HepG2 (cell line): ENCODE data around the gene YAP1. TPM values are rescaled to one million over a fixed set of nuclear protein-coding genes. Genes with fewer than 3 reads are reported as not detected.

Experiments used
- HDAC1 ChIP-seq: sonication (generic); formaldehyde crosslinking; IDR thresholded peaks from 2 replicates; pipeline ENCODE4 v1.5.1; 2020; ENCODE audit warnings: mild to moderate bottlenecking, missing genetic modification reagents
- MED1 ChIP-seq: sonication (generic); formaldehyde crosslinking; IDR thresholded peaks from 2 replicates; pipeline ENCODE4 v1.4.0; 2020; ENCODE audit warnings: missing genetic modification reagents
- MTA1 ChIP-seq: sonication (generic); formaldehyde crosslinking; IDR thresholded peaks from 2 replicates; pipeline ENCODE4 v1.4.0; 2020; ENCODE audit warnings: missing genetic modification reagents, mild to moderate bottlenecking, borderline replicate concordance
- ZNF124 ChIP-seq: sonication (generic); formaldehyde crosslinking; IDR thresholded peaks from 2 replicates; pipeline ENCODE4 v1.4.0; 2020; ENCODE audit warnings: missing genetic modification reagents
- polyA plus RNA-seq, 8 experiments: library from polyadenylated mRNA; depleted of rRNA in 3 of 8; stranded (reverse) in 7 of 8; unstranded in 1 of 8; fragments of >200 nt; fragmentation: Illumina TruSeq in 4 of 8; extraction: Trizol in 4 of 8; gene quantifications; 2 replicates each; pipeline versions ENCODE4 v1.2.1 to v1.2.3, GENCODE V29; 2011 to 2016; ENCODE audit warnings: low read depth in 4 of 8, missing spikeins in 1 of 8, mixed read lengths in 1 of 8; ENCODE audit not compliant: insufficient read depth in 1 of 8
- total RNA-seq, 5 experiments: library from RNA; depleted of rRNA; stranded (reverse); fragments of >200 nt; fragmentation: Illumina TruSeq; extraction: Trizol; gene quantifications; 2 replicates each; pipeline ENCODE4 v1.2.3, GENCODE V29; 2016; ENCODE audit warnings: low read depth in 1 of 5
- TF ChIP-seq, protein P1 (sequence below): sonication (generic); formaldehyde crosslinking; IDR thresholded peaks from 2 replicates; pipeline ENCODE4 v1.5.1; 2020; ENCODE audit warnings: mild to moderate bottlenecking, missing genetic modification reagents, moderate library complexity
- TF ChIP-seq, protein P2 (sequence below): sonication (generic); formaldehyde crosslinking; IDR thresholded peaks from 2 replicates; pipeline ENCODE4 v1.5.1; 2020; ENCODE audit warnings: missing genetic modification reagents, mild to moderate bottlenecking, borderline replicate concordance

The YAP1 gene
- total and polyA plus RNA-seq, 2 of the 13 experiments (the other 11 are each of a cell fraction or from before 2014, with no cell fraction given), result 59.5 to 91.0 TPM

DNA sequence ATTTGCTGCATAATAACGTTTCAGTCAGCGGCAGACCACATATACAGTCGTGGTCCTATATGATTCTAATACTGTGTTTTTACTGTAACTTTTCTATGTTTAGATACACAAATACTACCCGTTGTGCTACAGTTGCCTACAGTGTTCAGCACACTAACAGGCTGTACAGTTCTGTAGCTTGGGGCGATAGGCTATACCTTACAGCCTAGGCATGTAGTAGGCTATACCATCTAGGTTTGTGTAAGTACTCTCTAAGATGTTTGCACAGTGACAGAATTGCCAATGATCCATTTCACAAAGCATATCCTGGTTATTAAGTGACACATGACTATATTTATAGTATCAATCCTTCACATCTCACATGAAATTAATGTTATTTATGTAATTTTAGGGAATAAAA, 78.2 kb downstream of the YAP1 start (continued):
- TF ChIP-seq, protein P1, sequence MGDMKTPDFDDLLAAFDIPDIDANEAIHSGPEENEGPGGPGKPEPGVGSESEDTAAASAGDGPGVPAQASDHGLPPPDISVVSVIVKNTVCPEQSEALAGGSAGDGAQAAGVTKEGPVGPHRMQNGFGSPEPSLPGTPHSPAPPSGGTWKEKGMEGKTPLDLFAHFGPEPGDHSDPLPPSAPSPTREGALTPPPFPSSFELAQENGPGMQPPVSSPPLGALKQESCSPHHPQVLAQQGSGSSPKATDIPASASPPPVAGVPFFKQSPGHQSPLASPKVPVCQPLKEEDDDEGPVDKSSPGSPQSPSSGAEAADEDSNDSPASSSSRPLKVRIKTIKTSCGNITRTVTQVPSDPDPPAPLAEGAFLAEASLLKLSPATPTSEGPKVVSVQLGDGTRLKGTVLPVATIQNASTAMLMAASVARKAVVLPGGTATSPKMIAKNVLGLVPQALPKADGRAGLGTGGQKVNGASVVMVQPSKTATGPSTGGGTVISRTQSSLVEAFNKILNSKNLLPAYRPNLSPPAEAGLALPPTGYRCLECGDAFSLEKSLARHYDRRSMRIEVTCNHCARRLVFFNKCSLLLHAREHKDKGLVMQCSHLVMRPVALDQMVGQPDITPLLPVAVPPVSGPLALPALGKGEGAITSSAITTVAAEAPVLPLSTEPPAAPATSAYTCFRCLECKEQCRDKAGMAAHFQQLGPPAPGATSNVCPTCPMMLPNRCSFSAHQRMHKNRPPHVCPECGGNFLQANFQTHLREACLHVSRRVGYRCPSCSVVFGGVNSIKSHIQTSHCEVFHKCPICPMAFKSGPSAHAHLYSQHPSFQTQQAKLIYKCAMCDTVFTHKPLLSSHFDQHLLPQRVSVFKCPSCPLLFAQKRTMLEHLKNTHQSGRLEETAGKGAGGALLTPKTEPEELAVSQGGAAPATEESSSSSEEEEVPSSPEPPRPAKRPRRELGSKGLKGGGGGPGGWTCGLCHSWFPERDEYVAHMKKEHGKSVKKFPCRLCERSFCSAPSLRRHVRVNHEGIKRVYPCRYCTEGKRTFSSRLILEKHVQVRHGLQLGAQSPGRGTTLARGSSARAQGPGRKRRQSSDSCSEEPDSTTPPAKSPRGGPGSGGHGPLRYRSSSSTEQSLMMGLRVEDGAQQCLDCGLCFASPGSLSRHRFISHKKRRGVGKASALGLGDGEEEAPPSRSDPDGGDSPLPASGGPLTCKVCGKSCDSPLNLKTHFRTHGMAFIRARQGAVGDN (CRISPR knock-in tag), result no peak
- TF ChIP-seq, protein P2, sequence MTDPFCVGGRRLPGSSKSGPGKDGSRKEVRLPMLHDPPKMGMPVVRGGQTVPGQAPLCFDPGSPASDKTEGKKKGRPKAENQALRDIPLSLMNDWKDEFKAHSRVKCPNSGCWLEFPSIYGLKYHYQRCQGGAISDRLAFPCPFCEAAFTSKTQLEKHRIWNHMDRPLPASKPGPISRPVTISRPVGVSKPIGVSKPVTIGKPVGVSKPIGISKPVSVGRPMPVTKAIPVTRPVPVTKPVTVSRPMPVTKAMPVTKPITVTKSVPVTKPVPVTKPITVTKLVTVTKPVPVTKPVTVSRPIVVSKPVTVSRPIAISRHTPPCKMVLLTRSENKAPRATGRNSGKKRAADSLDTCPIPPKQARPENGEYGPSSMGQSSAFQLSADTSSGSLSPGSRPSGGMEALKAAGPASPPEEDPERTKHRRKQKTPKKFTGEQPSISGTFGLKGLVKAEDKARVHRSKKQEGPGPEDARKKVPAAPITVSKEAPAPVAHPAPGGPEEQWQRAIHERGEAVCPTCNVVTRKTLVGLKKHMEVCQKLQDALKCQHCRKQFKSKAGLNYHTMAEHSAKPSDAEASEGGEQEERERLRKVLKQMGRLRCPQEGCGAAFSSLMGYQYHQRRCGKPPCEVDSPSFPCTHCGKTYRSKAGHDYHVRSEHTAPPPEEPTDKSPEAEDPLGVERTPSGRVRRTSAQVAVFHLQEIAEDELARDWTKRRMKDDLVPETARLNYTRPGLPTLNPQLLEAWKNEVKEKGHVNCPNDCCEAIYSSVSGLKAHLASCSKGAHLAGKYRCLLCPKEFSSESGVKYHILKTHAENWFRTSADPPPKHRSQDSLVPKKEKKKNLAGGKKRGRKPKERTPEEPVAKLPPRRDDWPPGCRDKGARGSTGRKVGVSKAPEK (CRISPR knock-in tag), result no peak
- TF ChIP-seq MTA1 (CRISPR knock-in tag) (no peak), HDAC1 (CRISPR knock-in tag) (no peak), MED1 (CRISPR knock-in tag) (no peak), ZNF124 (no peak)
